Measurements from ENCODE around the gene NAT16.

- TF ChIP-seq CTCF (IDR thresholded peaks at IDR 0.05; ENCODE audit: low read depth, low read length): no peak
- TF ChIP-seq EZH2phosphoT487 (IDR thresholded peaks at IDR 0.05; ENCODE audit: low read depth): no peak
Measured at GRCh38 chr7:101225650-101226049, 45.6 kb upstream of the NAT16 start.

Measured in OCI-LY3 (cell line).